Measurements from ENCODE around the gene CD34.

The CD34 gene

GRCh38 chr1:207832796-207833195 is 78.1 kb downstream of the CD34 start:
- no peak for DNase-seq (ENCODE audit: low spot score)

GRCh38 chr1:207831517-207832327 is 79.2 kb downstream of the CD34 start:
- no peak for DNase-seq (ENCODE audit: low spot score)
